NCI-H2107 treated with DMSO at 0.1 percent for 48 hours (cell line): ENCODE measurements around the gene NMT1.

ENCODE experiments used
- DNase-seq: peaks from one replicate; lab custom pipeline; 2025; ENCODE audit not compliant: unreplicated experiment; lab: John Stamatoyannopoulos, UW

NMT1 gene

DNA sequence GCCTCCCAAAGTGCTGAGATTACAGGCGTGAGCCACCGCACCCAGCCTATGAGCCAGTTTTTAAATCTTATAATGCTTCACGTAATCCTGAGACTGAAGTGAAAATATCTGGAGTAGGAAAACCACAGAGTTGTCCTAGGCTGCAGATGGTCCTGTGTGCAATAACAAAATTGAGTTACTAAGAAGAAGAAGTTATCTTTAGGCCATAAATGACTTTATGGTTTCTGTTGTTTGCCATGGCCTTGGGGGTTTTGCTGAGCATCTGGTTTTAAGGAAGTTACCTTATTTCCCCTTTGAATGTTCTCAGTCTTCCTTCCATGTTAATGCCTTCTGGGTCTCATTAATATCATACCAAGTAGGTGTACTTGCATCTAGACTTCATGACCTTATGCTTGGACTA is 16.5 kb downstream of the NMT1 start:
- no peak for DNase-seq

DNA sequence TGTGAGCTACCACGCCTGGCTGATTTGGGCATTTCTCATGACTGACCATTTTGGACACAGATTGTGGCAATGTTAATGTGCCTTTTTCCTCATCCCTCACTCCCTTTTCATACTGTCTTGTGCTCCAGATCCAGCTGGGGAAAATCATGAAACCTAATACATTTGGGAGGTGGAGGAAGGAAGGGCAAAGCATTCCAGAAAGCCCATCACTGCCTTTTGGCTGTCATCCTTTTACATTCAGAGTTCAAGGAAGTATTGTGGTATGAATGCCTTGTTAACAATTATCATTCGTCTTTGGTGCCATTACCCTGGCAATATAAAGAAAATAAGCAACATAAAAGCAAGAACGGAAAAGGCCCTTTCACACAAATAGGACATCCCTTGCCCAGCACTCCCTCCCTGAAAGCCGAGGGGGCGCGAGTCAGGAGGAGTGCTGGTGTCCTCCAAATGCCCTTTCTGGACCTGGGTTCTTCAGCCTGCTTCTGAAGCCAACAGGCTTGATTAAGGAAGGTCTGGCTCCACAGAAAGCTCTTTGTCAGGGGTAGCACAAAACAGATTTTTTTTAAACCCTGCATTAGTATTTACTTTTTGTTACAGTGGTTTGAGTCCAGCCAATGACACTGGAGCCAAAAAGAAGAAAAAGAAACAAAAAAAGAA is 20.1 kb downstream of the NMT1 start:
- DNase-seq: no peak

DNA sequence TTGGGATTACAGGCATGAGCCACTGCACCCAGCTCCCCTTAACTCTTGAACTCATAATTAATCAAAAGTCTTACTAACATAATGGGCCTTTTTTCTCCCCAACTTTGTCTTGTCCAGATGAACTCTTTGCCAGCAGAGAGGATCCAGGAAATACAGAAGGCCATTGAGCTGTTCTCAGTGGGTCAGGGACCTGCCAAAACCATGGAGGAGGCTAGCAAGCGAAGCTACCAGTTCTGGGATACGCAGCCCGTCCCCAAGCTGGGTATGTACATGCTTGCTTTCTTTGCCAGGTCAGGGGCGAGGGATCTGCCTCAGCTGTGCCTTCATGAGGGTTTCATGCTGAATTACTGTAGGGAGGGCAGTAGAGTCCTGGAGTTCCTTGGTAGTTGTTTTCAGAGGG is 25.3 kb downstream of the NMT1 start:
- DNase-seq: no peak

DNA sequence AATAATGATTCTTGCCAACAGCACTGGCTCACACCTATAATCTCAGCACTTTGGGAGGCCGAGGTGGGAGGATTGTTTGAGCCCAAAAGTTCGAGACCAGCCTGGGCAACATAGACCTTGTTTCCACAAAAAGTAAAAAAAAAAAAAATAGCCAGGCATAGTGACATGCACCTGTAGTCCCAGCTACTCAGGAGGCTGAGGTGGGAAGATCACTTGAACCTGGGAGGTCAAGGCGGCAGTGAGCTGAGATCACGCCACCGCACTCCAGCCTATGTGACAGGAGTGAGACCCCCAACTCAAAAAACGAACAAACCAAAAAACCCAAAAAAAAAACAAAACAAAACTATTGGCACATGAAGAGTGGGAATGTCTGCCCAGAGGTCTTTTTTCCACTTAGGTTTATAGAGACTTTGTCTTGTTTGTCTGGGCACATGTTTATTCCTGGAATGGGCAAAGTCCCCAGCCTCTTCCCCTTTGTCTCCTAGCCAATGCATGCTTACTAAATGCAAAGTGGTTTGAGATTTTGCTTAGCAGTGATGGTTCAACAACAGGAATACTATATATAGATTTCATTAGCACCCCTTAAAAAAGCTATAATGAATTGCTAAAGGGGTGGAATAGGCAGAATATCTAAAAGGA is 25.9 kb downstream of the NMT1 start:
- no peak for DNase-seq

DNA sequence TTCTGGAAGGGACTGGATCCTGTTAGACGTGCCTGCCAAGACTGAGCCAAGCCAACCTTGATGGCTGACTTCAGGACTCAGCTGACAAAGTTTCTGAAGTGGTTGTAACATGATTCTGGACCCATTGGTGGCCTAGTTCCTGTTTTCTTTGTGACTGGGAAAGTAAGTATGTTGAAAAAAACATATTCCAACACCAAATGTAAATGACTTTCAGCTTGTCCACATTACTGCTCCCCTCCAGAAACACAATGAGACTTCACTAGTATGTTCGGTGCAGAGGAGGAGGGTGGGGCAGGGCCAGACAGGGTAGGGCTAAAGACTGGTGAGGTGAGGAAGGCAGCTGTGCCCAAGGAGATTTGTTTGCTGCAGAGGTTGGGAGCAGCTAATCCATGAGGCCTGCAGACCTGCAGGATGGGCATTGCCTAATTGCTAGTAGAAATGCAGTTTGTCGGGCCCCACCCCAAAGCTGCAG is 26.4 kb downstream of the NMT1 start:
- peak; percentile 52 for DNase-seq

DNA sequence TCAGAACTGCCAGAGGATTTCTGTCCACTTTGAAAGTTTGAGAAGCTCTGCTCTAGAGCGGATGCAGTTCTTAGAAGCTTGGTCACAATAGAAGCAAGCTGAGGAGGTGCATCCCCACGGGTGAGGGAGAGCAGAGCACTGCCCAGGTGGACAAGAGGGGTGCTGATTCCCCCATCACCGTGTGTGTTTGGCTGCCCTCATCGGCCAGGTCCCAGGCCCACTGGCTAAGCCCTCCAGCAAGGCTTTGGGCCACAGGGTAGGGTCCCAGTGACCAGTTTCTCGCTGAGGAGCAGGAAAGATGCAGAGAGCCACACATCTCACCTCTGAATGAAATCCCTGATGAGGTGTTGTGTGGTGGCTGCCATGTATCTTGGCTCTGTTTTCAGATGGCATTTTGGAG is 26.9 kb downstream of the NMT1 start:
- no peak for DNase-seq

DNA sequence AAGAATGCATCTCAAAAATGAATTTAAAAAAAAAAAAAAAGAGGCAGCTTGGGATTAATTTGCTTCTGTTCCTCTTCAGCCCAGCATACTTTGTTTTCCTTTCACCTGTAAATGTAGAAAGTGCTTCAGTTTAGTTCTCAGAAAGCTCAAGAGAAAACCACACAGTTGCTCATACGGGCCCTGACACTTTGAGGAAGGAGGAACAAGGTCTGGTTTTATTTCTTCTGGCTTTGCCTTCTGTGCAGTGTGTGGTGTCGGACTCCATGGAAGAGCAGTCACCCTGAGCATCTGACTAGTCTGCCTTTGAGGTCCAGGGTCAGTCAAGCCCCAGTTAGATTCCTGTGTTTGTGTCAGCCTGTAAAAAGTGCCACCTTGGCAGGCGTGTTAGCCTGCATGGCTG is 27.6 kb downstream of the NMT1 start:
- DNase-seq: no peak

DNA sequence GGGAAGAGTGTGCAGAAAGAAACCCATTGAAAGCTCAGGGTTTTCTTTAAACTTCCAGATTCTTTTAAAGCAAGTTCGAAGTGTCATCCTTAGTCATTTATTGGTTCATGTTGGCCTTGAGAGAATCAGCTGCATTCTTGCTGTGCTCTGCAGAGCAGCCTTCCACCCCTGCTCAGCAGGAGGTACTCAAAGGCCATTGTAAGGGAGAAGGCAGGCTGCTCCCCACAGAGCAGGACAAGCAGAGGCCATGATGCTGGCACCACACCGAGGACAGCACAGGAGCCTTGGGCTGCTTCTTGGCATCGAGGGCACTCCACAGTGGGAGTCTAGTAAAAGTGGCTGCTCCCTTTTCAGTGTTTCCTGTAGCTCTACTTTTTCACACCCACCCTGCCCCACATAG is 29.6 kb downstream of the NMT1 start:
- DNase-seq: no peak

DNA sequence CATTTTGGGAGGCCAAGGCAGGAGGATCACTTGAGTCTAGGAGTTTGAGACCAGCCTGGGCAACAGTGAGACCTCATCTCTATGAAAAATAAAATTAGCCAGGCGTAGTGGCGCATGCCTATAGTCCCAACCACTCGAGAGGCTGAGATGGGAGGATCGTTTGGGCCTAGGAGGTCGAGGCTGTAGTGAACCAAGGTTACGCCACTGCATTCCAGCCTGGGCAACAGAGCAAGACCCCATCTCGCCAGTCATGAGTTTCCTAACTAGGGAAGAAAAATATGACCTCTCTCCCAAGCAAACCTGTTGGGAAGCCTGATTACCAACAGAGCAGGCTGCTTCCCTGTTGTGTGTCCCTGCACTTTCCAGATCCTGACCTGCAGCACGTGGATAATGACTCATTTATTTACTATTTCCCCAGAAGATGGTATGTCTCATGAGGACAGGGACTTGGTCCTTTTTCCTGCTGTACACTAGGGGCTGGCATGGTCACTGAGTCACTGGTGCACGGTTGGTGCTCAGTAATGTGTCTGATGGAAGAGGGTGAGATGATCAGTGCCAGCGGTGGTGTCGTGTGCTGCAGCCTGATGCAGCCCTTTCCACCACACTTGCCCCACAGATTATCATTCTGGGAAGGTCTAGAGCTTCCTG is 30.8 kb downstream of the NMT1 start:
- no peak for DNase-seq

DNA sequence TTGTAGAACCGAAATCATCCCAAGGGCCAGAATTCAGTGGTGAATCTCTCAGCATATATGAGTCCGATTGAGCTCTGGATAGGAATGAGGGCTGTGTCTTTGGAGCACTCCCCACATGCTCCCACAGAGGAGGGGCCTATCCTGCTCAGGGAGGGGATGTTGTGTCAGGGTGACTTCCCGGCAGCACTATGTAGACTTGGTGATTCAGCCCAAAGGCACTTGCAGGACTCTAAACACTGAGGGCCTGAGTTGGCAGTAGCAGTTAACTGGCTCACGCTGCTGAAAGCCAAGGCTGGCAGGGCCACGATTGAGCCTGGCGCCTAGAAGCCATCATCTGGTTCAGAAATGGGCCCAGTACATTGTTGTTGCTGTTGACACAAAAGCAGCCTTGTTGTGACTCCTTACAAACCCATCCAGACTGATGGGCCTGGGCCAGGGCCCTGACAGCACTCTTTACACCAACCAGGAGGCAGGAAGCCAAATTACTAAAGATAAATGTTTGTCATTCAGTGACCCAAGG is 31.9 kb downstream of the NMT1 start:
- DNase-seq: no peak

DNA sequence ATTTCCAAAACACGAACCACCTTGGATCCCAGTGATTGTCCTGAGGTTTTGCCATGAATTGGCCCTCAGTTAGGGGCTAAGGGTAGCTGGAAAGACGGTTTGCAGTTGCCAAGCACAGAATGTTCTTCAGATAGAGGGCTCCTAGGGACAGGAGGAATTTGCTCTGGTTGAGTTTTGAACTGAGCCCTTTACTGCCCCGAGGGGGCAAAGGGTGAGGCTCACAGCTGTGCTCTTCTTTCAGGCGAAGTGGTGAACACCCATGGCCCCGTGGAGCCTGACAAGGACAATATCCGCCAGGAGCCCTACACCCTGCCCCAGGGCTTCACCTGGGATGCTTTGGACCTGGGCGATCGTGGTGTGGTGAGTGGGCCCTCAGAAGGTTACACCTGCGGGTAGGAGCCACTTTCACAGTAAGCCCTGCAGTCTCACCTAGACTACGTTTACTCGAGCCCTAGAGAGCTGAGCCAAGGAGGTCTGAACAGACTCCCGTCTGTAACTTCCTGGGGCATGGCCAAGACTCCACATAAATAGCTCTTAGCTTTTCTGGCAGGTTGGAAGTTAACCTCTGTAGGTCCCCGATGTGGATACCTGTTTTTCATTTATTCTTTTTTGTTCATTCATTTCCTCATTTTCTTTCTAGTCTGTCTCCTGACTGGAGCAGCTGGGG is 32.5 kb downstream of the NMT1 start:
- no peak for DNase-seq

DNA sequence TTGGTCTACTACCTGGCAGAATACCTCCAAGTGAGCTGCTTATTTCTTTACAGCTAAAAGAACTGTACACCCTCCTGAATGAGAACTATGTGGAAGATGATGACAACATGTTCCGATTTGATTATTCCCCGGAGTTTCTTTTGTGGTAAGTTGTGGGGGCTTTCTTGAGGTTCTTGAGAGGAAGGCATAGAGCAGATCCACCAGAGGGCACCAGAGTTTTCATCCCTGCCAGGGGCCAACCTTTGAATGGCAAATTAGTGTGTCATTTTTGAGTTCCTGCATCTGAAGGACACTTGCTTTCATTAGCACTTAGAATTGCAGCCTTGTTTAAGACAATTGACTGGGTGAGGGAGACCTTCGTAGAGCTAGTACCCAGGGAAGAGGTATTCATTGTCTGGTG is 35.0 kb downstream of the NMT1 start:
- peak; percentile 35 for DNase-seq

DNA sequence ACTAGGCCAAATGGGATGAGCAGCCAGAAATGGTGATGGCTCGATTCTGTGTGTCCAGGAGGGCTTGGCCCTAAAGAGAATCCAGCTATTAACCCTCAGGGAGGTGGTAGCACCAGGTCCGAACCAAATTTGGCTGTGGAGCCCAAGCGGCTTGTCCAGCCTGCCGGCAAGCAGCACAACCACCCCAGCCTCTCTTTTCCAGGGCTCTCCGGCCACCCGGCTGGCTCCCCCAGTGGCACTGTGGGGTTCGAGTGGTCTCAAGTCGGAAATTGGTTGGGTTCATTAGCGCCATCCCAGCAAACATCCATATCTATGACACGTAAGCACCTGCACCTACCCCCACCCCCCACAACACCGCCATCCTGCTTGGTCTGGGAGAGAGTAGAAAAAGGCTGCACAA is 35.8 kb downstream of the NMT1 start:
- DNase-seq: no peak

DNA sequence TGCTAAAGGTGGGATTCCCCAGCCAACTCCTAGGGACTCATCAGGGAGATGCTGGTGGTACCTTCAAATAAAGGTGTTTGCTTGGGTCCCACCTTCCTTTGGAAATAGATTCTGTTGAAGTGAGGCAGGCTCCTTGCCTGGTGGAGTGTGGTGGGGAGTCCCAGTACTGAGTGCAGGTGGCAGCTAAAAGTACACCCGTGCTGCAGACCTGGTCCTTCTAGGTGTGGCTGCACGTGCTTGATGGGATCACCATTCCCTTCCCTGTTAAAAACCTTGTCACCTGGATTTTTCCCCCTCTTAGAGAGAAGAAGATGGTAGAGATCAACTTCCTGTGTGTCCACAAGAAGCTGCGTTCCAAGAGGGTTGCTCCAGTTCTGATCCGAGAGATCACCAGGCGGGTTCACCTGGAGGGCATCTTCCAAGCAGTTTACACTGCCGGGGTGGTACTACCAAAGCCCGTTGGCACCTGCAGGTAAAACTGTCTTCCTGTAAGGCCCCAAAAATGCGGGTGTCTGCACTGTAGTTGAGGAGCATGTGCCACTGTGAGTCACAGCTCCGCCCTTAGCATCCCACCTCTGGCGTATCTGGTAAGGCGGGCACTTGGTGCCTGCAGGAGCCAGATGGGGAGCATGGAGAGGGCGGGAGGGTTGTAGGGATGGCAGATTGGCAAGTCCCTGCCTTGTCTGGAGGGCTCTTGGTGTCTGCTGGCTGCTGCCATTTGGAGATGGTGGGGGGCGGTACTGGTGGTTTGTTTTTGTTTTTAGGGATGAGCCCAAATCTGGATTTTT is 37.2 kb downstream of the NMT1 start:
- DNase-seq: no peak

DNA sequence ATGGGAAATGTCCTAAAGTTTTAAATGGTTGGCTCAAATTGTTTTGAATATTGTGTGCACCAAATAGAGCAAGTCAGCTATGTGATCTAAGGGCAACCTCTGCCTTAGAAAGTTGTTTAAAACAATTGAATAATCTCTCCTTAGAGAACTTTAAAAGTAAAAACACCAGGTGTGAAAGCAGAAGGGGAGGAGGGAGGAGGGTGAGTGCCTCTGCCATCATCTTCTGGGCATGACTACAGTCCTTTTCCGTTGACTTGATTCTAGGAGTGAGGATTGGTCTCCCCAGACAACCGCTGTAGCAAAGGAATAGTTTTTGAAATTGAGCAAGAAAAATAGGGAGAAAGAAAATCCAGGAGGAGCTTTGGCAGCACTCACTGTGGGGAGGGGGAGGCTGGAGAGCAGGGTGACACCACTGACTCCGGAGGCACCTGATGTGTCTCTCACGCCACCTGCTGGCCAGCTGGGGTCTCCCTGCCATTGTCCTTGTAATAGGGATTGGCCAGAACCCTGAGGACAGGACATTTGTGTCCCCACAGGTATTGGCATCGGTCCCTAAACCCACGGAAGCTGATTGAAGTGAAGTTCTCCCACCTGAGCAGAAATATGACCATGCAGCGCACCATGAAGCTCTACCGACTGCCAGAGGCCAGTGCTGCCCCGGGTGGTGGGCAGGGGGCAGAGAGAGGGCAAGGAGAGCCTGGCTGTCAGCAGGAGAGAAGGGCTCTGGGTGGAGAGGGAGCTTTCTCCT is 37.9 kb downstream of the NMT1 start:
- peak; percentile 26 for DNase-seq

DNA sequence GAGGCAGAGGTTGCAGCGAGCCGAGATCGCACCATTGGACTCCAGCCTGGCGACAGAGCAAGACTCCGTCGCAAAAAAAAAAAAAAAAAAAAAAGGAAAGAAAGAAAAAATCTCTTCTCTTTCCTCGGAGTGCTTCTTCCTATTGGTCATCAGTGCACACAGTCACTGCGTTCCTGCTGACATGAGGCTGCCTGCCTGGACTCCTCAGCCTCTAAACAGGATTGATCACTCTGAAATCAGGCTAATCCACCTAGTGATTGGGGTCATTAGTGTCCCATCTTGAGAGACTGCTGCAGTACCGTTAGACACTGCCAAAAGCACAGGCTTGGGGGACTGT is 40.4 kb downstream of the NMT1 start:
- DNase-seq: no peak

DNA sequence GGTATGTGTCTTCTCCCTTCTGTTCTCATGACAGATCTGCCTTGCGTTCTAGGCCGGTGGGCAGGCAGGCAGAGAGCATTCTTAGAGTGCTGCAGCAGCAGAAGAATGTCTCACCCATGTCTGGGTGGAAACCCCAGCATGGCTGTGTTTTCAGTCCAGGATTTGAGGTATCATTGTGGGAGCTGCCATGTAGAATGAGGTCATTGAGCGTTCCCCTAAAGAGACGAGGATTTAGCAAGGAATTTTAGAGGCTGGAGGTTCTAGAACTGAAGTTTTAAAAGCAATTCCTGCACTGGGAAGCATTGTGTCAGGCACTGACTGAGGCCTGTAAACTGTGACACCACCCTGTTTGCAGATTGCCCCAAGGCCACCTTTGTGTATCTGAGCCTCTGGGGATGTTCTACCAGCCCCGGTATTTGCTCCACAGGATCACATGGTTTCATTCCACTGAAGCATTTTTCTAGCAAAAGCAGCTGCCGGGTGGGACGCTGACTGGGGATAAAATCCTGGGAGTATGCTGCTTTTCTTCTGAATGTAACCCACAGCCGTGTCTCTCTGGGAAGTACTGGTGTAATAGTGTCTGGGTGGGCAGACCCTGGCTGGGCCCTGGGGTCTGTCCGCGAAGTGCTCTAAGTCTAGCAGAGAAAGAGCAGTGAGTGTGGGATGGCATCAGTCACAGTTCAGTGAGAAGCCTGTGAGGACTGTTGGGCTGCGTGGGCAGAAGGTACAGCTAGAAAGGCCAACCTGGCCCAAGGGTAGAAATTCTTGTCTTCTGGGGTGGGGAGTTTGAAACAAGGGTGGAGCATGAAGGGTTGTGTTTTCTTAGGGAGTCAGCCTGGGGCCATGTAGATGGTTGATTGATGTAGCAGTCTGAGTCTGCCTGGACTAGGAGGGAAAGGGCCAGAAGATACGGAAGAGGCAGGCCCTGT is 41.0 kb downstream of the NMT1 start:
- no peak for DNase-seq

DNA sequence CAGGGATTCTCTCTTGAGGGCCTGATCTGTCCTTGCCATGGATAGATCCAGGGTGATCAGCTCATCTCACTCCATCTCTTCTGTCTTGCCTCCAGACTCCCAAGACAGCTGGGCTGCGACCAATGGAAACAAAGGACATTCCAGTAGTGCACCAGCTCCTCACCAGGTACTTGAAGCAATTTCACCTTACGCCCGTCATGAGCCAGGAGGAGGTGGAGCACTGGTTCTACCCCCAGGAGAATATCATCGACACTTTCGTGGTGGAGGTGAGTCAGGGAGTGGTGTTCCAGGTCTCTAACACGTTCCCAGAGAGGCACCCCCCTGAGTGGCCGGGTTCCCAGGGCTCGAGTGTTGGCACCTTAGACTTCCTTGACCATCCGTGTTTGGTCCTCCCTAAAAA is 41.7 kb downstream of the NMT1 start:
- DNase-seq: no peak

DNA sequence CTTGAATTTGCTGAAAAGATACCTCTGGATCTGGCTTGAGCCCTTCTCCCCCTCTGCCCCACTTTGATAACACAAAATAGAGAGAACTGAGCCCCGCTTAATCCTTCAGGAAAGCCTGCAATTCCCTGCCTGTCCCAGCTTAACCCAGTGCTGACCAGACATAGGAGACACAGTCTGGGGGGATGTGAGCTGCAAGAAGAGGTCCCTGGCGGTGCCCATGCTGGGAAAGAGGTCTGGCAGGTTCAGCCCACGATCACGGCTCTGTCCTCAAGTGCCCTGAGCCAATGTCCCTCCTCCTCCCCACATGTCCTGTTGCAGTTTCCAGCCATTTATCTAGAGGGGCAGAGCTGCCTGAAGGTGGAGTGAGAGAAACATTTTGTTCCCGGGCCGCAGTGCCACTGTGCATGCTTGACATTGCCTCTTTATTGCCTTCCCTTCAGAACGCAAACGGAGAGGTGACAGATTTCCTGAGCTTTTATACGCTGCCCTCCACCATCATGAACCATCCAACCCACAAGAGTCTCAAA is 42.2 kb downstream of the NMT1 start:
- no peak for DNase-seq
